Activated T-cell treated with anti-CD3 and anti-CD28 coated beads for 4 hours (primary cell): Measurements from ENCODE around the gene LILRB2.
"Not testable (repeated sequence)": the region's sequence is repeated elsewhere in the genome, so short reads cannot be mapped to it uniquely, and the experiment has no call there.

Experiments used
- DNase-seq: peaks from one replicate; pipeline ENCODE4 v3.0.0-alpha.2; 2020

LILRB2 gene

DNA sequence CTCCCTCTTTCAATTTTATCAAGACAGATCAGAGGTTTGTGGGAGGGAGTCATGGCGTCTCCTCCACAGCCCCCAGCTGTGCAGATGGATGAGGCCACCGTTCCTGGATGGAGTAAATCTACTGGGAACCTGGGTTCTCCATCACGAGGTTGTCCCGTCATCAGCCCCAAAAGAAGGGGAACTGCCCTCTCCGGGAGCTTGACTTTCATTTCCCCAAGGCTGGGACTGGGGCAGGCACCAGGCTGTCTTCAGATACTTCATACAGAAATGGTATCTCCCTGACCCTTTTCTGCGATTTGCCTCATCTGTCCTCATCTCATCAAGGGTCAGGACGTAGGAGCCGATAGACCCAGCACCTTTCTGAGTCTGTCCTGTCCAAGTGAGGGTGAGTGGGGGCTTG lies 9.8 kb downstream of the LILRB2 start:
- DNase-seq: no peak

DNA sequence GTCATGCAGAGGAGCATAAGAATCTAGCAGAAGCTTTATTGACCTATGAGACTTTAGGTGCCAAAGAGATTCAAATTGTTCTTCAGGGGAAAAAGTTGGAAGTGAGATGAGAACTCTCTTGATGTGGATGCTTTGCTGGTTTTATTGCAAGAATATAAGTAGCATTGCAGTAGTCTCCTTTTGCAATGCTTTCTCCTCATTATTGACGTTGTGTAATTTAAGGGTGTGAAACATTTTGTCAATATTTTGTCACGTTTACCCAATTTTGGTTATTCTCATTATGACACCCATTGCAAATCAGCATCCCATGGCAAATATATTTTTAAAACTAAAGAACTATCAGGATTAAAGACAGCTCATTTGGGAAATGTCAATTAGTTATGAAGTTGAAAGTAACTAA lies 12.0 kb downstream of the LILRB2 start:
- no peak for DNase-seq

DNA sequence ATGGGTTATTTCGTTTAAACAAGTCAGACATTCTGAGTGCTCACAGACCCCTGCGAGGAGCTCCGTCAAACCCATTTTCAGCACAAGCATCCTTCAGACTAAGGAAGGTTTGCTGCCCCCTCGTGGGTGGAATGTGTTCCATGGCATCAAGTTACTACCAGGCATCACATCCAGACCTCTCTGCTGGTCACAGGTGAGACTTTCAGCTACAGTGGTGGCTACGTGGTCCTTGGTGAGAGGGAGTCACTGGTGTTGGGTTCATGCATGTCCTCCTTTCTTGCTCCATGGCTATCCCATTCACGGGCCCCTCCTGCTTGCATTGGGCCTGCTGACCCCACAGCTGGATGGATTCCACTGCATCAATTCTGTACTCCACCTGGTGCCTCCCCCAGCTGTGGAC lies 14.8 kb downstream of the LILRB2 start:
- peak; percentile 65 for DNase-seq

GRCh38 chr19:54262470-54262869 lies 18.4 kb downstream of the LILRB2 start:
- no peak for DNase-seq

GRCh38 chr19:54262066-54262465 lies 18.8 kb downstream of the LILRB2 start:
- DNase-seq: no peak

DNA sequence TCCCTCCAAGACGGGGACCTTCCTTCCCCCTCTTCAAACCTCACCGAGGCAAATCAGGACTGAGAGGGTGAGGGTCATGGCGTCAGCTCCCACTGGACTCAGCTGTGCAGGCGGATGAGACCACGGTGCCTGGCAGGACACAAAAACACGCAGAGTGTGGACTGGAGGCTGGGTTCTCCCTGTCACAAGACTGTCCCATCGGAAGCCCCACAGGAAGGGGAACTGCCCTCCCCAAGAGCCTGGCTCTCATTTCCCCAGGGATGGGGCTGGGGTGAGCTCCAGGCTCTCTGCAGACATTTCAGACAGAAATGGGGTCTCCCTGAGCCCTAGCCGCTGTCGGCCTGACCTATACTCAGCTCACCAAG lies 23.8 kb downstream of the LILRB2 start, which contains the start of gene LILRB5:
TSS of gene LILRB5 (minus strand) at position 158 of the 365 bp plus-strand sequence. CDS start at position 78, 80 bp downstream.
- no peak for DNase-seq

DNA sequence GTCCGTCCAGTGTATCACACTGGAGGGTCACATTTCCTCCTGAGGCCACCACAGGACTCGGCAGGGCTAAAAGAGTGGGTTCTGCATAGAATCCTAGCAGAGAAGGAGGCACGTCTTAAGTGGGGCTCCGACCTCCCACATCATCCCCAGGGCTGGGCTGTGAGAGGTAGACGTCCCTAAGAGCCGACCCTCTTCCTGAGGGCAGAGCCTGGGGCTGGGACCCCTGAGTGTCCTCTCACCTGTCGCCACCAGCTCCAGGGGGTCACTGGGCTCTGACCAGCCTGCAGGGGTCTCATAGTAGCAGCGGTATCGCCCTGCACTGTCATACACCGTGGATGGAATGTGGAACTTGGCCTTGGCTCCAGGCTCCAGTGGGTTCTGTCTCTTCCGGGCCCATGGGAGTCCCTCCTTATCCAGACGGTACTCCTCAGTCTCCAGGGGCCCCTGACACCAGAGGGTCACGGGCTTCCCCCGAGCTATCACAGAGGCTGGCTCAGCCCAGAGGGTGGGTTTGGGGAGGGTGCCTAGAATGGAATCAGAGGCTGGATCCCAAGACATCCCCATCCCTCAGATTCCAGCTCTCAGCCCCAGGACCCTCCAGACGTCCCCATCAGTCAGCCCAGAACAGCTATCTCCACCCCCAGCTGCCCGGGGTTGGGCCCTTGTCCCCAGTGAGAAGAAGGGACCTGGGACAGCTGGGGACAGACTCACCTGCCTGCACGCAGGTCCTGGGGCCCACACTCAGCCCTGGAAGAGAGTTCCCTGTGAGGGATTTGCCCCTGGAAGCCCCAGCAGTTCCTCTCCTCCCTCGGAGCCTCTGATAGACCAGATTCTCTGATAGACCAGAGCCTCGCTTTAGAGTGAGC lies 24.4 kb downstream of the LILRB2 start:
- no peak for DNase-seq

DNA sequence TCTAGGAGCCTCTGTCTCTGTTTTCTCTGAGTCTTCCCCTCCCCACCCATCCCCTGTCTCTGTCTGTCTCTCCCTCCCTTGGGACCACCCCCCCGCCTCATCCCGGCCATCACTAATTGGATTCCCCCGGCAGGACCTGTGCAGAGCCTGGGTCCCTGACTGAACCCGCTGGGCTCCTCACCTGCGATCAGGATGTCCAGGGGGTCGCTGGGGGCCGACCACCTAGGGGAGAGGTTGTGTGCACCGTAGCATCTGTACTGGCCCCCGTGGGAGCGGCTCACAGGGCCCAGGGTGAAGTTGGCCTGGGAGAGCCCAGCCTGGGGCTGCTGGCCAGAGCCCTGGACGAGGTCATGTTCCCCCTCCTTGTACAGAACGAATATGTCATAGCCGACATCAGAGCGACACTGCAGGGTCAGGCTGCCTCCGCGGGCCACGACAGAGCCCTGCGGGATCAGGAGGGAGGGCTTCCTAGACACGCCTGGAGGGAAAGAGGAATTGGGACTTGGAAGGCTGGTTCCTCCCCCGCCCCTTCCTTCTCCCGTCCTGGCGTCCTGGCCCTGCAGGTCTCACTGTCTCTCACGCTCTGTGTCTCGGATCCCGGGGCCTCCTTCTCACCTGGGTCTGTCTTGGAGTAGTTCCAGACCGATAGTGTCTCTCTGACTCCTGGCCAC lies 25.7 kb downstream of the LILRB2 start:
- no peak for DNase-seq

DNA sequence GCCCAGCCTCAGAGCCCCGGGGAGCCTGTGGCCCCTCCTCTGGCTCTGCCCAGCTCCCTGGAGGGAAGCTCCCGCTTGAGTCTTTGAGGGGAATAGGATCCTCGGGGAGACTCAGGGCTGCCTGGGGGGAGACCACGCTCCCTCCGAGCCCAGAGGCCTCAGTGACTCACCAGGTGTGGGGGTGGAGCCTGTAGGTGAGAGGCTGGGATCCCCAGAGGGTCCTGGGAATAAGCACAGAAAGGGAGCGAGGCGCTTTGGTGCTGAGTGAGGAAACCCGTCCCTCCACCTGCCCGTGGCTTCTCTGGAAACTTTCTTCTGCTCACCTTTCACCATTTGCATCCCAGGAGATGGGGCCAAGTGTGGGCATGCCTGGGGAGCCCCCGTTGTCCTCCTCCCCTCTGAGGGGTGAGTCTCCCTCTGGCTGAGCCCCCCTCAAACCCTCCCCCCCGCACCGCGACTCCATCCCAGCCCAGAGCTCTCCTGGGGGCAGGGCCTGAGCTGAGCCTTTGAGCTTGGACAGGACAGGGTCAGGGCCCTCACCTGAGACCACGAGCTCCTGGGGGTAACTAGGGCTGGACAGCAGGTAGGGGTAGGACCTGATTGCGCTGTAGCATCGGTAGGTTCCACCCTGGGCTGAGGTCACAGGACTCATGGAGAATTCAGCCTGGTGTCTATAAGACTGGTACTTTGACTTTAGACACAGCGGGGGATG lies 26.6 kb downstream of the LILRB2 start:
- no peak for DNase-seq

- no peak for DNase-seq
Measured at GRCh38 chr19:54253331-54254194, 27.3 kb downstream of the LILRB2 start.

GRCh38 chr19:54252845-54253244 lies 28.1 kb downstream of the LILRB2 start:
- no peak for DNase-seq

DNA sequence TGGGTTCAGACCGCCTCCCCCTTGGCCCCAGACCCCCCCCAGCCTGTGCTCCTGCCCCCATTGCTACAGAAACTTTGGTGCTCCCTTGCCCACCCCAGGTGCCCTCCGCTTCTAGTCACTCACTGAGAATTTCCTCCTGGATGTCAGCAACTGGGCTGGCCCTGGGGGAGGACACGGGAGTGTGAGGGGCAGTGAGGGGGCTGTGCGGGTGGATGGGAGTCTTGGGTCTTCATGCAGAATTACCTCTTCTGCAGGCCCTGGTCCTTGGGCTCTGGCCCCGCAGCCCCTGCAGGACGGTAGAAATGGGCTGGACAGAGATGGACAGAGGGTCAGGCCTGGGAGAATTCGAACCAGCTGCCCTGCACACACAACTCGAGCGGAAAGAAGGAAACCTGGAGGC lies 28.7 kb downstream of the LILRB2 start:
- no peak for DNase-seq

- DNase-seq: no peak
Measured at GRCh38 chr19:54248016-54248601, 32.8 kb downstream of the LILRB2 start.

DNA sequence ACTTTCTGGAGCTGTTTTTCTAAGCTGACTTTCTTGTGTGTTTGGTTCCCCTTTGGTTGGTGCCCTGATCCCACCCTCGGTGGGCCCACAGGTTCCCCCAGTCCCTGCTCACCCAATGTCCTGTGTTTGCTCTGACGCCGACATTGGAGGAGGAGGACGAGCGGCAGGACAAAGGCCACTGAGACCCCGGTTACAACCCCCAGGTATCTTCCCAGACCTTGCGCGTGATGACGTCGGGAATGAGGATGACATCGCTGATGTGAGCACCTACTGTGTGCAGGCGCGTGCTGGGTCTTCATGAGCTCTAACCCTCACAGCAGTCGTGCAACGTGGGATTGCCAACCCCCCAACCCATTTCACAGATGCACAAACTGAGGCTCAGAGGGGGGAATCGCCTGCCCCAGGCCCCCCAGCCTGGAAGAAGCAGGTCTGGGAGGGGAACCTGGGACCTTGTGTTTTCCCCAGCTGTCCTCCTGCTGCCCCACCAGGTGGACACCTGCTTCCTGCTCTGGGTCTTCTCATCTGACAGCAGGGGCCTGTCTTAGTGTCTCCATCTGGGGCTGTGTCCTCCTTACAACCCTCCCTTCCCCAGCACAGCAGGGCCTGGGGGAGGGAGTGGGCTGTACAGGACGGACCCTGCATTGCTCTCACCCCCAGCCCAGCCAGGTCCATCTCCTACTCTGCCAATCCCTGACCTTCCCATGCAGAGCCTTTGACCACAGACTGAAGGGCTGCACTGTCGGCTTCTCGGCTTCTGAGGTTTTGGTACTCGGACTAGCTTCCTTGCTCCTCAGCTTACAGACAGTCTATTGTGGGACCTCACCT lies 33.6 kb downstream of the LILRB2 start:
- DNase-seq: no peak

DNA sequence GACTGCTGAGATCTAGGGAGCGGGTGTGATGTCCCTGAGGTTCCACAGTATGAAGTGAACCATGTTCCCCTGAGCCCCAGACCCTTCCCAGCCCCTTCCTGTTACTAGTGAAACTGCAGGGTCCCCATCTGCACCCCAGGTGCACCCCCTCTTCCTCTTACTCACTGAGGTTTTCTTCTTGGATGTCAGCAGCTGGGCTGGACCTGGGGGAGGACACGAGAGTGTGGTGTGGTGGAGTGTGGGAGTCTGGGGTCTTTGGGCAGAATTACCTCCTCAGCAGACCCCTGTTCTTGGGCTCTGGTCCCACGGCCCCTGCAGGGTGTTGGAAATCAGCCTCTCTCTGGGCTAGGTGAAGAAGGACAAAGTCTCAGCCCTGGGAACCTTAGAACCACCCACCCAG lies 35.0 kb downstream of the LILRB2 start:
- no peak for DNase-seq

GRCh38 chr19:54243809-54244208 lies 37.1 kb downstream of the LILRB2 start:
- not testable (repeated sequence) for DNase-seq

- not testable (repeated sequence) for DNase-seq
Measured at GRCh38 chr19:54242646-54243045, 38.3 kb downstream of the LILRB2 start, which contains the start of gene LILRA6. Gene LILRA6, minus strand, starts transcription at chr19:54242790.

- DNase-seq: not testable (repeated sequence)
Measured at GRCh38 chr19:54242234-54242633, 38.7 kb downstream of the LILRB2 start.

GRCh38 chr19:54240372-54241336 lies 40.3 kb downstream of the LILRB2 start:
- not testable (repeated sequence) for DNase-seq
